NCI-H2107 (cell line): ENCODE data around the gene BFSP2.
"Not testable (repeated sequence)": the region's sequence is repeated elsewhere in the genome, so short reads cannot be mapped to it uniquely, and the experiment has no call there.

Experiments
- DNase-seq: peaks from one replicate; lab custom pipeline; 2025; lab: John Stamatoyannopoulos, UW

BFSP2 gene

DNA sequence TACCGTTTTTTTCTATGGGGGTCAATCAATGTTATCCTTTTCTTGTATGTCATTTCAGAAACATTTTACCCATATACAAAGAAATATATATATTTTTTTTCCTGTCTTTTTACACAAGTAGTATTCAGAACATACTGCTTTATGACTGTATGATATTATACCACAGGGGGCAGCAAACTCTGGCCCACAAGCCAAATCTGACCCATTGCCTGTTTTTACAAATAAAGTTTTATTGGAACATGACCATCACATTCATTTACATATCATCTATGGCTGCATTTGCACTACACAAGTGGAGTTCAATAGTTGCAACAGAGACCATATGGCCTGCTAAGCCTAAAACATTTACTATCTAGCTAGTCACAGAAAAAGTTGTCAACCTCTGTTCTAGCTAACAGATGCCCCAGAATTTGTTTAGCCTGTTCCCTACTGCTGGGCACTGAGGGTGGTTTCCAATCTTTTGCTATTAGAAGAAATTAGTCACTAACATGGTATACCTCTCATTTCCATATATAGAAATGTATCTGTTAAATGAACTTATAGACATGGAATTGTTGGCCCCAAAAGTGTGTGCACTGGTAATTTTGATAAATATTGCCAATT, 57.7 kb downstream of the BFSP2 start:
- no peak for DNase-seq

DNA sequence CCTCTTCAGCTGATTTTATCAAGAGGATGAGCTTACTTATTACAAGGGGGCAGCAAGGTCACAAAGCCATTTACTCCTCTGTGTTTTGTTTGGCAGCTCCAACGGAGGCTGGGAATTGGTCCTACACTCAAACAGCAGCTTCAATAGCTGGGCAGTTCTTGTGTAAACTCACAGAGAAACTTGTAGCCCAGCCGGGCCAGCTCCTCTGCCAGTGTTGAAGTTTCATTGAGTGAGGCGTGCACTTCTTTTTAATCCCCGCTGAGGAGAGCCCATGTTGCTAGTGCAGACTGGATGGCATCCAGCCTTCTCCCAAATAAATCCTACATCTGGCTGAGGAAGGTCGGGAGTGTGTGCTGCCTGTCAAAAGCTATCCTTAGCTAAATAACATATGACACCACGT, 59.5 kb downstream of the BFSP2 start:
- DNase-seq = no peak

DNA sequence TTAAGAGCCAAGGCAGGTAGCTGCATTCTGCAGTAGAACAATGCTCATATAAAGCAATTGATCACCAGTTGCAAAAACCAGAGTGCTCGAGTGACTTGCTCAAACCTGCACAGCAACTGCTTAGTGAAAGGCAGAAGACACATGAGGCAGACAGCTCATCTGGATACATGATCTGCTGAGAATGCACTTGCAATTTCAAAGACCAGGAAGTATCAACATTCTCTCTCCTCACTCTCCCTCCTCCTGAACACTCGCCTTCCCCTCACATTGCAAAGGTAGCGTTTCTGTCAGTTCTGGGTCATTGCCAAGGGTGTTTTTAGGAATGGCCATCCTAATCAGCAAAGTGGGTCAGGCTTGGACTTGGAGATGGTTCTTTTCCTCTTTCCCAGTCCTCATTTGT, 61.0 kb downstream of the BFSP2 start:
- no peak for DNase-seq

DNA sequence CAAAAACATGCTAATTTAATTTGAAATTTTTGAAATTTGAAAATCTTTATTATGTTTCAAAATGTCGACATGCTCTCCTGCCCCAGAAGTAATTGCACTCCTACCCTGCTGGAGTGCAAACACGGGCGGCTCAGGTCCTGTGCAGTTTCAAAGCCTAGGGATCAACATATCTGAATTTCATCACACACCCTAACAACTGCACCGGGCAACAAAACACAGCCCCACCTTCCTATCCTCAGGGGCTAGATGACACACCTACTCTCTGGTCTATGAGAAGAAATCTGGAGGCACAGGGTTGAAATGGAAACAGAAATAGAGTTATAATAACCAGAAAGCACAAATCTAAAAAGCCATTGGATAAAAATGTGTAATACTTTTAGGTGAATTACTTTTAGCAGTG, 61.4 kb downstream of the BFSP2 start:
- DNase-seq = no peak

DNA sequence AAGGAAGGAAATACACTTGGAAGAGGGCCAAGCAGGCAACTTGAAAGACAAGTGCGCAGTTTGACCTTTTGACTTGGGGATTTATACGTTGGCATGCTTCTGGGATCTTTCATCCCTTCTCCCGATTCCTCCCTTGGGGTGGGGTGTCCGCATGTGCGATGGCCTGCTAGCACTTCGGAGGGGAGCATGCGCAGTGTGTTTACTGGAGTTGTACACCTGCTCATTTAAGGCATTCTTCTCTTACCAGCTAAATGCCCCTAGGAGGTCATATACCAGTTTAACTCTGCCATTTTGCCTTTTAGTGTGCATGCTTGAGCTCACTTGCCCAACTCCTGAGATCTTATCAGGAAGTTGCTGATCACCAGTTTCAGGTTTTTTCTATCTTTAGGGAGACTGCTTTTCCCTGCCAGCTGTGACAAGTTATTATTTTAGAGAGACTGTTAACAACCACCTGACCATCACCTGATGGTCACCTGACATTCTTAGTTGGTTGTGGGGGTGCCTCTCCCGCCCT, 63.5 kb downstream of the BFSP2 start:
- DNase-seq = no peak

DNA sequence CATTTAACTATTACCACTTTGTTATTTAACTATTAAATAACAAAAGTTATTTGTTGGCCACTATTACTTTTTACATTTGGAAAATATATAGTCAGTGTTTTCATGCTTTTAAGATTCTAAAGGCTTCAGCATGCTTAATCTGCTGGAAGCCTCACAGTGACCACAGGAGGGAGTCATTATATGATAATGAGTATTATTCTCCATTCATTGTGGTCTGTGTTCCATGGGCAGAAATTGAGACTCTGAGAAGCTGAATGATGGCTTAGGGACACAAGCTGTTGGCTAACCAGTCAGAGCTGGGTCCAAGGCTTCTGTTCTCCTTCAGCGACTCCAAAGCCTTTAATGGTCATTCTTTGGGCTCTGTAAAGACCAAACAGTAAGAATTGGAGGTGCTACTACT, 64.7 kb downstream of the BFSP2 start:
- no peak for DNase-seq

DNA sequence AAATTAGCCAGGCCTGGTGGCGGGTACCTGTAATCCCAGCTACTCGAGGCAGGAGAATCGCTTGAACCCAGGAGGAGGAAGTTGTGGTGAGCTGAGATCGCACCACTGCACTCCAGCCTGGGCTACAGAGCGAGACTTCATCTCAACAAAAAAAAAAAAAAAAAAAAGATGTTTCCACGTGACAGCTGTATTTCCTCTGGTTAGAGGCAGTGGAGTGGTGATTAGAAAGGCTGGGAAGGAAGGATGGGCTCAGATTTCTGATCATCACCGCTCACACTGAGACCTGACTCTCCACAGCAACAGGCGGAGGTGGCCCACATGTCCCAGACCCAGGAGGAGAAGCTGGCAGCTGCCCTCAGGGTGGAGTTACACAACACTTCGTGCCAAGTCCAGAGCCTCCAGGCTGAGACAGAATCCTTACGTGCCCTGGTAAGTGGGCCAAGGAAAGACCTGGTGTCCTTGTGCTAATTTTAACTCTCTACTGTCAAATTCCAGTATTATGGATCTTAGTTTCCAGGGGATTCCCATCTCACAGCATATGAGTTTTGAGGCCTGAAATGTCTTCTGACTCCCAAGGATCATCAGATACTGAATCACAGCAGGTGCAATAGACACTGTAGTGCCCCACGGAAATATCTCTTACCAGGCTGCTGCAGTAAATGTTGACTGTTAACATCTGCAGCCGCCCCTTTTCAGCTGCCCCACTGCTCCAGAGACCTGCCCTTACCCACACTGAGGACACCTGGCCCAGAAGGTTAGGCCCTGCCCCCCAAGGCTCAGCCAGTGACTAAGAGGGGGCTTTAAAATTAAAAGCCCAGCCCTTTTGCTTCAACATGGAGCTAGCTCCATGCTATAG, 66.9 kb downstream of the BFSP2 start:
- DNase-seq = no peak

DNA sequence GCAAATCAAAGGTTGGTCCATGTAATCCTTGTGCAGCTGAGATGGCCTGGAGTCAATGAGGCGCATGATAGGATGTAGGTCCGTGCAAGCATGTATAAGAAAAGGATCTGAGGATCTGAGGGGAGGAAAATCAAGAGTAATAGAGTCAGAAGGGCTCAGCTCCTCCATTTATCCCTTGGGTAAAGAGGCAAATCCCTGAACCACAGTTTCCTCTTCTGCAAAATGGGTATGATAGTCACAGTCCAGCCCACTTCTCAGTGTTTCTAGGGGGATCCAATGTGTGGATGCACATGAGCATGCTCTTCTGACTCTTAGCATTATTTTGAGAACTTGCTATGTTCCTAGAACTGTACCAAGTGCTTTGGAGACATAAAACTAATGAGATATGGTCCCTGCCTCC, 67.9 kb downstream of the BFSP2 start:
- no peak for DNase-seq

DNA sequence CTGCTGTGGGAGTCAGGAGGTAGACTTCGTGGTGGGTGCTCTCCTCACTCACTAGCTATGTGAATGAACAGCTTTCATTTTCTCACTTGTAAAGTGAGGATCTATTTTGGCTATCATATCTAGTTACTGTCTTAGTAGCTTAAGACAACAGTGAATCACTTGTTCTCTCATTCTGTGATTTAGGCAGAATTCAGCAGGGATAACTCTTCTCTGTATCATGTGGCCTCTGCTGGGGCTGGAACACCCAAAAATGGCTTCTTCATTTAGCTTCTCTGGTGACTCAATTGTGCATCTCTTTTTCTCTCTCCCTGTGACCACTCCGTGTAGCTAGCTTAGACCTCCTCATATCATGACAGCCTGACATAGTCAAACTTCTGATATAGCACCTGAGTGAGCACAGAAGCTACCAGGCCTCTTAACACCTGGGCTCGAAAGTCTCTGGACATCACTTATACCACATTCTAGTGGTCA, 68.4 kb downstream of the BFSP2 start:
- DNase-seq = no peak

DNA sequence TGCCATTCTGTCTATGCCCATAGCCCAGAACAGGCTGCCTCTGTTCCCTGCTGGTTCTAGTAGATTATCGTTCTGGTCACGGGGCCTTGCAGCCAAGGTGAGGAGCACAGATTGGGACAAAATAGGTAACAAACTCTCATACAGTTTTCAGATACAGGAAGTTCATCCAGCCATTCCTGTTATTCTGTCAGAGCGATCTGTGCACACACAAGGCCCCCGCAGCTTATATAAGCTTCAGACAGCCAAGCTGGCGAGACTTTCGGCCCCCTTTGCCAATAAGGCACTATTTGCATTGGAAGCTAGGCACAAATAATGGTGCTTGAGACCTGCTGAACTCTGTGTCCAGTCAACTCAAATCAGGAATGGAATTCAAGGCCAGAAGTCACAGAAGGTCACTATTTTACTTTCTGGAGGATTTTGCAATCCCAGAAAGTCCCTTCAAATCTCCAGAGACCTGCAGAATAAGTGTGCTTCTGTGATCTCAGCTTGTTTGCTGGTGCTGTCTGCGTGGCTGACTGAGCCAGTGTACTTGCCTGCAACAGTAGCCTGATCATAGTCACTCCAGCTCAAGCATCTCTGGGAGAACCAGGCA, 69.4 kb downstream of the BFSP2 start:
- DNase-seq = no peak

DNA sequence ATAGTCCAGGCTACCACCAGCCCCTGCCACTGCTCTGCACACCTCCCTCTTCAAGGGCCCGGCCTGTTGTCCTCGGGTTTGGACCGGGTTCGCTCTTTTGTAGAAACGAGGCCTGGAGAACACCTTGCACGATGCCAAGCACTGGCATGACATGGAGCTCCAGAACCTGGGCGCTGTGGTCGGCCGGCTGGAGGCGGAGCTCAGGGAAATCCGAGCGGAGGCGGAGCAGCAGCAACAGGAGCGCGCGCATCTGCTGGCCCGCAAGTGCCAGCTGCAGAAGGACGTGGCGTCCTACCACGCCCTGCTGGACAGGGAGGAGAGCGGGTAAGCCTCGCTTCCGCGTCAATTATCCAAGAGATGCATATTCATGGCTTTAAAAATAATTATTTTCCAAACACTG, 72.4 kb downstream of the BFSP2 start:
- DNase-seq = no peak

DNA sequence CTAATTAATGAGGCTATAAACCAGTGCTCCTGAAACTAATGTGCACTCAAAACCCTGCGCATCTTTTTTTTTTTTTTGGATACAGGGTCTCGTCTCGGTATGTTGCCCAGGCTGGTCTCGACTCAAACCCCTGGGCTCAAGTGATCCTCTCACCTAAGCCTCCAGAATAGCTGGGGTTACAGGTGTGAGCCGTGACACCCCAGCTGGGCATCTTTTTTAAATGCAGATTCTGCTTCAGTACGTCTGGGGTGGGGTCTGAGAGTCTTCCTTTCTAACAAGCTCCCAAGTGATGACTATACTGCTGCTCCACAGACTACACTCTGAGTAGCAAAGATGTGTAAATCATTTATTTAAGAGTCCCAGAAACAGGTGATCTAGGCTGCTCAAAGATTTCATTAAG, 73.0 kb downstream of the BFSP2 start:
- no peak for DNase-seq

DNA sequence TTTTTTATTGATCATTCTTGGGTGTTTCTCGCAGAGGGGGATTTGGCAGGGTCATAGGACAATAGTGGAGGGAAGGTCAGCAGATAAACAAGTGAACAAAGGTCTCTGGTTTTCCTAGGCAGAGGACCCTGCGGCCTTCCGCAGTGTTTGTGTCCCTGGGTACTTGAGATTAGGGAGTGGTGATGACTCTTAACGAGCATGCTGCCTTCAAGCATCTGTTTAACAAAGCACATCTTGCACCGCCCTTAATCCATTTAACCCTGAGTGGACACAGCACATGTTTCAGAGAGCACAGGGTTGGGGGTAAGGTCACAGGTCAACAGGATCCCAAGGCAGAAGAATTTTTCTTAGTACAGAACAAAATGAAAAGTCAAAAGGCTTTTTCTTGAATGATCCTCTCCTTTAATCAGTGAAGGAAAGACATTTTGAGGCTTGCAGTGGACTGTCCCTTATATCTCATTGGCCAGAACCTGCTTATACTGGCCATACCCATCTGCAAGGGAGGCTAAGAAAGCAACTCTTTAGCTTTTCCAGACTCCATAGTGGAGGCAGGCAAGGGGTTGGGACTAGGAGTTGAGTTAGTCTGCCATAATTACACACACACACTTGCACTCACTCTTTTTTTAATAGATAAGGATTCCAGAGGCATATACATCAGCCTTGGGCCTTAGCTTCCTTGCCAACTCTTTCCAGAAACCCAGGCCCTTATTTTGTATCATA, 73.8 kb downstream of the BFSP2 start:
- not testable (repeated sequence) for DNase-seq

DNA sequence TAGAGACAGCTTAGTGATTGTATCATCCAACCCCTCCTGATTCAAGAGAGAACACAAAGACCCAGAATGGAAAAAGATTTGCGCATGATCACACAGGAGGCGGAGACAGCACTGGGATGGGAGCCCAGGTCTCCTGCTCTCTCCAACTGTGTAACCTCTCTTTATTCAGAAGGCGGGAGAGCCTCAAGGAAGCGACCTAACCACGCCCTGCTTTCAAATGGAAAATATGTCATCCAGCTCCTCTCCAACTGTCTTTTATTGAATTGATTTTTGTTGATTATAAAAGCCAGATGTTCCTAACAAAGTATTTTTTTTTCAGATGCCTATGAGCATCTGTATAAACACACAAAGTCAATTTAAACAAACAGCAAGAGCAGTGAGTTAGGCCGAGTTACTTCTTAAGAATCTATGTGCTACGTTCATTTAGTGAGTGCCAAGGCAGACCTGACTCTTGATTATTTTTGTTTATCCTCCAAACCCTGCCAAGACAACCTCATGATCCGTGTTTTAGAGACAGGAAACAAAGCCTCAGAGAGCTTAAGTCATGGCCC, 74.5 kb downstream of the BFSP2 start:
- no peak for DNase-seq

DNA sequence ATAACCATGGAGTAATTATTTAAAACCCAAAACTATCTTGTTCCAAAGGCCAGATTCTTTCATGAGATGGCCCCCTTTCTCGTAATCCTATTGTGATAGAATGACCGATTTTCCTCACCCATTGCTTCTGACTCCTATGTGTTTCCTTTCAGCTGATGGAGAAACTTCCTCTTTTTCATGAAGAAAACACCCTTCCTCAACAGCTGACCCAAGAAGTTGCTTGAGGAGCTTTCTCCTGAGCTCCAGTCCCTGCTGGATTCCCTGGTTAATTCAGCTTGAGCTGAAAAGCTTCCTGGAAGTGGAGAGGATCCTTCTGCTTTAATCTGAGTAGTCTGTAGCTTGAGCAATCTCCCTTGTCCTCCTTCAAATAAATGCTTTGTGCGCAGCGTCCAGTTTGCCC, 75.0 kb downstream of the BFSP2 start:
- no peak for DNase-seq

DNA sequence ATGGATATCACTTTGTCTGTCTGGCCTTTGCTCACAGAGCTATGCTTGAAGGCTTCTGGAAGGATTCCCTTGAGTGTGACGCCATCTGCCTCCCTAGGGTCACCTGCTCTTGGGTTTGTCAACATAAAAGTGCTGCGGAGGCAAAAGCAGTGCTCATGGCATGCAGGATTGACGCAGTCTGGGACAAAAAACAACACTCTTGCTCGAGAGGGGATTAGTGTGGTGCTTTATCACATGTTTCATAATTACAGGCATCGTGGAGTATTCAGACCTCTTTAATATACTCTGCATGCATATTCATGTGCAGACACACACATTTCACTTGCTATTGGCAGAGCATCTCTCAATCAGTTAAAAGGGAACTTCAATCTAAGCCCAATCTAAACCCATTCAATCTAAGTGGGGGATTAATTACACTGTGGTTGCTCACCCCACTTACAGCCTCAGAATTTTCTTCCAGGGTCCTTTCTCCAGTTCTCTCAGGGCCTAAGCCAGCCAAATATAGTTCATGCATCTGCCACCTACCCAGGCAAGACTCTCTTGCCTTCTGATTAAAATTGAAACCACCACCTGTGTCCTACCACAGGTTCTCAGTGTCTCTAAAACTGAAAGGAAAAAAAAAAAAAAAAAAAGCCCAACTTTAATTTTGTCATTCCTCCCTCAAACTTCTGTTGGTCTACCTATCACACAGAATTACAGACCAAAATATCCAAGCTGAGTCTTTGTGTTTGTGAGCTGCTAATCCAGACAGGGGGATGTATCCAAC, 75.6 kb downstream of the BFSP2 start:
- DNase-seq = no peak

DNA sequence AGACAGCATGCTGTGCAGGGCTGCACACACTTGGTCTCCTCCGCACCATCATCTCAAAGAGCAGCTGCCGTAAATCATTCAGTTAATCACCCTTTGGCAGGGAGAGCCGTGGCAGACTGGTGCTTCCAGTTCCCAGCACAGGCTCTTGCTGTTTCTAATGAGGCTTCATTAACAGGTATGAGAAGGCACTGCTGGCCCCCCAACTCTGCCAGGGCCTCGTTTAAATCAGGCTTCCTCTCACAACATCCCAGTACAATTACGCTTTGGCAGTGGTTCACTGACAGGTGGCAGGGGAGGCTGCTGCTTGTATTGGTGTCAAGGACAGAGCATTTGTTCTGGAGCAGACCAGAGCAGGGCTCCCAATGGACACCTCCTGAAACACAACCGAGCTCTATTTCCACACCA, 77.1 kb downstream of the BFSP2 start:
- no peak for DNase-seq

DNA sequence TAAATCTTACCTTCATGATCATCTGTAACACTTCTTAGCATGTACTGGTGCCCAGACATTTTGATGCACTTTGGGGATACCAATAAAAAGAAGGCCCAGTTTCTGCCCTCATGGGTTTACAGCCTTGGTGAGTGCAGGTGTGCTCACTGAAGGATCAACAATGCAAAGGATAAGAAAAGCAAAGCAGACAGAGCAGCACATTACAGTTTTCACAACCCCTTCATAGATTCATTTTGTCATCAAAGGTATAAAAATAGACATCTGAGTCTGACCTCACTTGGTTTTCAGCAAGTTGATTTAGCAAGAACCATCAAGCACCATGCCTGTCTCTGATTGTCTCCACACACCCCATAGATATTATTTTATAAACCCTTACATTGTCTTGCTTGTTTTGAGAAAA, 77.6 kb downstream of the BFSP2 start:
- no peak for DNase-seq

DNA sequence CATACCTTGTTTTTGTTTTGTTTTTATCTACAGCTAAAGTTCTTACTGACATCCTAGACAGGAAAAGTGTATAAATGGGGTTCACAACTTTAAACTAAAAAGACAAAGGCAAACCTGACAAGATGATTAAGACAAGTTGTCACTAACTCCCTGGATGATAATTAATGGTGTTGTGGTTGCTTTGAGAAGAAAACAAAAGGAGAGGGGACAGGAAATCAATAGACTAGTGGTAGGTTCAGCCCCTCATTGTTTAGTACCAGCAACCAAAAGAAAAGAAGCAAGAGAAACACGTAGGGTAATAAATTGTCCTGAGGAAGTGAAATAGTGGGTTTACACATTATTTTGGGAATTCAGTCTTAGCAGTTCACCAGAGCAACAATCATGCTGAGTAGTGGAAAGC, 78.8 kb downstream of the BFSP2 start:
- no peak for DNase-seq

DNA sequence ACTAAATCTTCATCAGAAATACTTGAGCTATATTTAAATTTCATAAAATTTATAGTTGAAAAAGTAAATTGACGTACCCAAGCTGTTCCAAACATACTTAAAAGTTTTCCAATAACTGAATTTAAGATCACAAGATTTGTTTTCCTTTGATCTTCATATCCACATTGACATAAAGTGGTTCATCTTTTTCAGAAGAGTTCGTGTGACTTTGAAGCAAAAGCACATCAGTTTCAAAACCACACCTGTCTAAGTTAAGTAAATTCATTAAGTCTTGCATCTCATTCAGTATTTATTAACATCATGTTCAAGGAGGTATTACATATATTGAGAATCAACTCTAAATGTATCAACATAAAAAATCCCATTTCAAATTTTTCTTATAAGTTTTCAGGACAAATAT, 79.5 kb downstream of the BFSP2 start:
- DNase-seq = no peak

DNA sequence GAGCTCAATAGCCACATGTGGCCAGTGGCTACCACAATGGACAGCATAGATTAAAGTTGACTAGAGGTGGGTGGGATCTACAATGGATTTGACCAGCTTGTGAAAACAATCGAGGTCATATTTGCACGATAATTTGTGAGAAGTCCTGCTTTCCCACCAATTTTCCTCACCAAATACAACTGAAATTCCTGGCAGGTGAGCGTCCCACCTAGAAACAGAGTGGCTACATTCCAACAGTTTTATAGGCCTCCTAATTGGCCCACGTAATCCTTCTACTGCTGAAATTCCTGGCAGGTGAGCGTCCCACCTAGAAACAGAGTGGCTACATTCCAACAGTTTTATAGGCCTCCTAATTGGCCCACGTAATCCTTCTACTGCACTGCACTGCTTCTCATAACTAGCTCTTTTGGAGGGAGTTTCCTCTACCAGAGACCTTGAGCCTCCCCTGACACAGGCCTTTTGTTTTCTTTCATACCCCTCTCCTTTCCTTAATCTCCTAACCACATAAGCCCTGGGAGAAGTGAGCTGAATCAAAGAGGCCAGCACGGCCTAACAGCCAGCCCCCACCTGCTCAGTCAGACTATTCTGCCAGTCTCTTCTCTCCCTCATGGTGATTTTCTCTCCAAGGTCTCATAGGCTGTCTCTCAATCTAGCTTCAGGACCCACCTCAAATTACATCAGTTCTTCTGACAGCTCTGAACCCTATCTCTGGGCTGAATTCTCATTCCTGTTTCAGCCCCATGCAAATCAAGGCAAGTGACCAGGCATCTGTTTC, 80.2 kb downstream of the BFSP2 start:
- DNase-seq = no peak
